Liver (tissue), 9 donors: ENCODE results near the gene FOXA3. TPM values are rescaled to one million over a fixed set of nuclear protein-coding genes. Genes with fewer than 3 reads are reported as not detected.

Experiments
- DNase-seq: peaks from one replicate; pipeline ENCODE4 v3.0.0-alpha.2; 2017; ENCODE audit warnings: low spot score
- H3K27ac ChIP-seq, 2 donors: one replicate each; pipeline ENCODE4 v1.7.0; 2013; ENCODE audit warnings: inconsistent platforms in 2 of 2, low read length in 2 of 2, control low read depth in 1 of 2, low read depth in 1 of 2, mild to moderate bottlenecking in 1 of 2
- H3K27me3 ChIP-seq, 4 donors: one replicate each; pipeline versions ENCODE4 v1.6.1 to v1.7.0; 2013; ENCODE audit warnings: low read length in 3 of 4, inconsistent platforms in 1 of 4, mild to moderate bottlenecking in 1 of 4, moderate library complexity in 1 of 4; ENCODE audit not compliant: control insufficient read depth in 4 of 4, insufficient read depth in 4 of 4
- H3K36me3 ChIP-seq, 4 donors: one replicate each; pipeline versions ENCODE4 v1.6.1 to v1.7.0; 2013; ENCODE audit warnings: low read length in 3 of 4, mild to moderate bottlenecking in 3 of 4, low read depth in 1 of 4, moderate library complexity in 1 of 4; ENCODE audit not compliant: control insufficient read depth in 4 of 4, insufficient read depth in 3 of 4
- H3K4me1 ChIP-seq, 4 donors: one replicate each; pipeline versions ENCODE4 v1.6.1 to v1.7.0; 2013; ENCODE audit warnings: low read length in 3 of 4, mild to moderate bottlenecking in 3 of 4, moderate library complexity in 1 of 4; ENCODE audit not compliant: control insufficient read depth in 4 of 4, insufficient read depth in 4 of 4
- H3K4me3 ChIP-seq, 3 donors: one replicate each; pipeline versions ENCODE4 v1.6.1 to v1.7.0; 2013; ENCODE audit warnings: low read length in 3 of 3, control low read depth in 1 of 3, low read depth in 1 of 3, mild to moderate bottlenecking in 1 of 3
- H3K9ac ChIP-seq, 2 donors: one replicate each; pipeline ENCODE4 v1.7.0; 2013; ENCODE audit warnings: low read length in 2 of 2, mild to moderate bottlenecking in 2 of 2, moderate library complexity in 2 of 2, control low read depth in 1 of 2, low read depth in 1 of 2
- H3K9me3 ChIP-seq, 4 donors: one replicate each; pipeline versions ENCODE4 v1.6.1 to v1.7.0; 2013; ENCODE audit warnings: low read length in 3 of 4; ENCODE audit not compliant: control insufficient read depth in 4 of 4
- CTCF ChIP-seq: fragments of 150-350 bp; IDR thresholded peaks from 2 replicates; pipeline ENCODE4 v1.5.1; 2017; ENCODE audit warnings: improper control_type of control experiment, low read depth, low read length; ENCODE audit not compliant: missing input control
- EGR1 ChIP-seq, 2 donors: IDR thresholded peaks; 2 replicates each; pipeline ENCODE4 v1.6.1; 2016 to 2018; ENCODE audit warnings: antibody characterized with exemption in 2 of 2, low read depth in 2 of 2
- FOXA1 ChIP-seq: IDR thresholded peaks from 2 replicates; pipeline ENCODE4 v1.6.1; 2016; ENCODE audit warnings: antibody characterized with exemption
- FOXA2 ChIP-seq: IDR thresholded peaks from 2 replicates; pipeline ENCODE4 v1.6.1; 2016; ENCODE audit warnings: antibody characterized with exemption
- GABPA ChIP-seq, 2 donors: IDR thresholded peaks in 1 of 2; conservative IDR thresholded peaks in 1 of 2; 2 replicates each; pipeline ENCODE4 v1.6.1; 2016; ENCODE audit warnings: antibody characterized with exemption in 2 of 2, mild to moderate bottlenecking in 1 of 2, moderate library complexity in 1 of 2
- HNF4A ChIP-seq, 2 donors: conservative IDR thresholded peaks; 2 replicates each; pipeline ENCODE4 v1.6.1; 2016; ENCODE audit warnings: antibody characterized with exemption in 2 of 2, mild to moderate bottlenecking in 2 of 2
- HNF4G ChIP-seq: IDR thresholded peaks from 2 replicates; pipeline ENCODE4 v1.6.1; 2016; ENCODE audit warnings: antibody characterized with exemption
- JUND ChIP-seq, 2 donors: IDR thresholded peaks; 2 replicates each; pipeline ENCODE4 v1.6.1; 2016; ENCODE audit warnings: antibody characterized with exemption in 2 of 2
- MAX ChIP-seq: IDR thresholded peaks from 2 replicates; pipeline ENCODE4 v1.6.1; 2016; ENCODE audit warnings: antibody characterized with exemption
- NR2F2 ChIP-seq: IDR thresholded peaks from 2 replicates; pipeline ENCODE4 v1.6.1; 2016; ENCODE audit warnings: antibody characterized with exemption
- RAD21 ChIP-seq, 2 donors: IDR thresholded peaks; 2 replicates each; pipeline ENCODE4 v1.6.1; 2016; ENCODE audit warnings: antibody characterized with exemption in 2 of 2, mild to moderate bottlenecking in 2 of 2
- REST ChIP-seq: IDR thresholded peaks from 2 replicates; pipeline ENCODE4 v1.6.1; 2016; ENCODE audit warnings: antibody characterized with exemption, mild to moderate bottlenecking
- RXRA ChIP-seq, 2 donors: IDR thresholded peaks; 2 replicates each; pipeline ENCODE4 v1.6.1; 2017 to 2018; ENCODE audit warnings: antibody characterized with exemption in 2 of 2, mild to moderate bottlenecking in 1 of 2
- SP1 ChIP-seq: IDR thresholded peaks from 2 replicates; pipeline ENCODE4 v1.6.1; 2018; ENCODE audit warnings: antibody characterized with exemption, mild to moderate bottlenecking
- TAF1 ChIP-seq: conservative IDR thresholded peaks from 2 replicates; pipeline ENCODE4 v1.6.1; 2016; ENCODE audit warnings: antibody characterized with exemption, mild to moderate bottlenecking
- YY1 ChIP-seq: IDR thresholded peaks from 2 replicates; pipeline ENCODE4 v1.6.1; 2016; ENCODE audit warnings: antibody characterized with exemption, mild to moderate bottlenecking
- ZBTB33 ChIP-seq: IDR thresholded peaks from 2 replicates; pipeline ENCODE4 v1.6.1; 2016; ENCODE audit warnings: antibody characterized with exemption
- WGBS: extraction: QIAGEN DNeasy Blood & Tissue Kit; methylation state at CpG from one replicate; pipeline ENCODE4 v1.1.7; 2013; 5-methylcytosine and 5-hydroxymethylcytosine counted together
- polyA plus RNA-seq, 2 donors: library from polyadenylated mRNA; stranded (reverse) in 1 of 2; unstranded in 1 of 2; fragments of 200-250 nt in 1 of 2; fragments of >200 nt in 1 of 2; fragmentation: Nextera tagmentation in 1 of 2; extraction: Ambion mirVana in 1 of 2; gene quantifications; one replicate each; pipeline versions ENCODE4 v1.2.1 to v1.2.3, GENCODE V29; 2013 to 2015
- total RNA-seq, 2 donors: library from RNA; depleted of rRNA; stranded (reverse); fragments of >200 nt; gene quantifications; one replicate each; pipeline ENCODE4 v1.2.3, GENCODE V29; 2014
- TF ChIP-seq, protein P1 (sequence below): IDR thresholded peaks from 2 replicates; pipeline ENCODE4 v1.6.1; 2016; ENCODE audit warnings: antibody characterized with exemption
- donor health status: healthy.
- donor health status: healthy.
- donor health status: healthy.
- donor health status: healthy.
- donor health status: healthy.

Gene FOXA3
- total and polyA plus RNA-seq, 4 donors, result 11.5 to 37.1 (median 21.6) TPM

DNA sequence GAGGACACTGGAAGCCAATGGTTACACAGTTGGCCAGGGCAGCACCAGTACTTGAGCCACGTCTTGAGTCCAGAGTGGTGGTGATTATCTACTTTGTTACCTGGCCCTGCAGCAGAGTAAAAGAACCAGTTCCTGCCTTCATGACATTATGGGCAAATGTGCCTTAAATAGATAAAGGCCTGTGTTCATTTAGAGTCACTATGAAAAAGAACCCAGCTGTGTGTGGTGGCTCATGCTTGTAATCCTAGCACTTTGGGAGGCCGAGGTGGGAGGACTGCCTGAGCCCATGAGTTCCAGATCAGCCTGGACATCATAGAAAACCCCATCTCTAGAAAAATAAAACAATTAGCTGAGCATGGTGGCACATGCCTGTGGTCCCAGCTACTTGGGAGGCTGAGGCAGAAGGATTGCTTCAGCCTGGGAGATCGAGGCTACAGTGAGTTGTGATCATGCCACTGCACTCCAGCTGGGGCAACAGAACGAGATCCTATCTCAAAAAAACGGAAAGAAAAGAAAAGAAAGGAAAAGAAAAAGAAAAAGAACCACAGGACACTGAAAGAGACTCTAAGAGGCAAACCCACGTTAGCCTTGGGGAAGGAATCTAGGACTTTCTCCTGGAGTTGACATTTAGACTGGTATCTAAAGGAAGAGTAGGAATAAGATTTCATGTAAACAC, 25.2 kb downstream of the FOXA3 start:
- Histone ChIP-seq H3K27ac (no peak overlapping the region), H3K27me3 (no peaks in the 10 kb centered on the region), H3K9me3 (no peaks in the 10 kb centered on the region), H3K4me1 (peaks cover 8 to 26% (median 17%) of the 10 kb centered on the region in 4 donors), H3K4me3 (no peak overlapping the region), H3K36me3 (no peaks in the 10 kb centered on the region), H3K9ac (no peak overlapping the region)
- no peak for TF ChIP-seq MAX
- no peak for TF ChIP-seq REST
- TF ChIP-seq FOXA1, result no peak
- TF ChIP-seq CTCF, result no peak
- TF ChIP-seq TAF1, result no peak
- TF ChIP-seq HNF4G, result no peak
- no peak for TF ChIP-seq SP1
- no peak for TF ChIP-seq GABPA (IDR thresholded peaks at IDR 0.05 in 1 of 2, conservative IDR thresholded peaks at IDR 0.05 in 1 of 2)
- TF ChIP-seq ZBTB33, result no peak
- no peak for TF ChIP-seq YY1
- no peak for TF ChIP-seq JUND (IDR thresholded peaks at IDR 0.05)
- TF ChIP-seq HNF4A (conservative IDR thresholded peaks at IDR 0.05), result no peak
- no peak for TF ChIP-seq NR2F2
- TF ChIP-seq, protein P1, sequence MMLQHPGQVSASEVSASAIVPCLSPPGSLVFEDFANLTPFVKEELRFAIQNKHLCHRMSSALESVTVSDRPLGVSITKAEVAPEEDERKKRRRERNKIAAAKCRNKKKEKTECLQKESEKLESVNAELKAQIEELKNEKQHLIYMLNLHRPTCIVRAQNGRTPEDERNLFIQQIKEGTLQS, result no peak
- no peak for TF ChIP-seq FOXA2
- TF ChIP-seq RAD21 (IDR thresholded peaks at IDR 0.05), result no peak
- TF ChIP-seq EGR1 (IDR thresholded peaks at IDR 0.05; ENCODE audit: low read depth in 2 of 2), result no peak
- no peak for TF ChIP-seq RXRA (IDR thresholded peaks at IDR 0.05)
- no peak for DNase-seq
- 74% methylated on average over 6 of the region's 6 CpGs for WGBS
